Measurements from ENCODE around the gene GAS2L2.
"Not testable (repeated sequence)": the region's sequence is repeated elsewhere in the genome, so short reads cannot be mapped to it uniquely, and the experiment has no call there.

The GAS2L2 gene

DNA sequence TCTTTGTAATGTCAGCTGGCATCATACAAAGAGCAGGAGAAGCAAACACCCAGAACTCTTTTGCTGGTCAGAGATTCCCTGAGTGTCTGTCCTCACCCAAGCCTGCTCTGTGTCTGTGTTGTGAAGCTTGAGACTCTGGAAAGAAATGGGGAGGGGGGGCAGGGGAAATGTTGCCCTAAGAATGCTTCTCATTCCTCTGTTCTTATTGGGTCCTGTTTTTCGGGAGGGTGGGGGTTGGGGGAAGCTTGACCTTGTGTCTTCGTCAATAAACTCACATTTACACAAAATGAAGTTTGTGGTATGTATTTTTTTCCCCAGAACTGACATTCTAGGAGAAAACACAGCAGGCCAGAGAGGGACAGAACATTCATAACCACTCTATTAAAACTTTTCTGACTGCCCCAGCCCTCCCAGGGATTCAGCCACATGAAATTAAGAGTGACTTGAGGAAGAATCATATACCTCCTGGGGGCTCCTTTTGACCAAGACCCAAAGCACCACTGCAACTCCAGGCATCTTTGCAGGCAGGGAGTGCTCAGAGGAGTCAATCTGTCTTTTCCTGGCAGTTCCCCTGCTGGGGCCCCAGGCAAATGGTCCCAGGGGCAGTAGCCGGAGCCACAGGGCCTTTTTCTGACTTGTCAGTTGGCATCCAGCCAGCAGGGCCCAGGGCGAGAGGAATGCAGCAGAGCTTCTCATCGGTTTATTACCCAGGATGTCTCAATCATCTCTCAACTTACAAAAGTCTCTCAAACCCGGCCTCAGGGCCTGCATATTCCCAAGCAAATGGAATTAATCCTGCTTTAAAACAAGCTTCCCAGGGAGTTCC, 26.7 kb downstream of the GAS2L2 start:
- DNase-seq: no peak

DNA sequence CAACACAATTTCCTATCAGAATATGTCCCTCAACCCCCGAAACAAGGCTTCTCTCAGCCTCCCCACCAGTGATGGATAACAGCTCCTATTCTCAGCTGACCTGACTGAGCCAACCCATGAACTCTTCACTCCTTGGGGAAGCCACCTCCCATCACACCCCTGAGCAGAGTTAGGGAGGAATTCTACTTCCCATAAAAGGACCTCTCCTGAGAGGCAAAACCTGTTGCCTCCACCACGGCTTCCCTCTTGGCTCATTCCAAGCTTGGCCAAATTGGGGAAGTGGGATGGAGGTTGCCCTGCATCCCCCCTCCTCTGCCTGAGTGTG, 27.3 kb downstream of the GAS2L2 start:
- no peak for DNase-seq

DNA sequence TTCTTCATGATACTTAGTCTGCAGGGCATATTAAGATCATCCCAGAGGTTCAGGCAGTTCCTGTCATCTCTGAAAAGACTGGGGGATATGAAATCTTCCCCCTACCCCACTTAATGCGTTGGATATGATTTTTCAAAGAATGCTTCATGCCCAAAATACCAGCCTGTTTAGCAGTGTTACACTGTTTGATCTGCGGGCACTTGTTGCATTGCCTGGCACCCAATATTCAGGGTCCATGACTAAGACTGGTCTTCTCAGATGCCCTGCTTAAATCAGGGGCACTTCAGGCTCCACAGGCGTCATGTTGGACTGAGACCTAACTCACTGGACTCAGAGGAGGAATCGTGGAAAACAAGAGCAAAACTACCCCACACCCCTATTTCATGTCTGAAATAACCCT, 28.0 kb downstream of the GAS2L2 start:
- no peak for DNase-seq

DNA sequence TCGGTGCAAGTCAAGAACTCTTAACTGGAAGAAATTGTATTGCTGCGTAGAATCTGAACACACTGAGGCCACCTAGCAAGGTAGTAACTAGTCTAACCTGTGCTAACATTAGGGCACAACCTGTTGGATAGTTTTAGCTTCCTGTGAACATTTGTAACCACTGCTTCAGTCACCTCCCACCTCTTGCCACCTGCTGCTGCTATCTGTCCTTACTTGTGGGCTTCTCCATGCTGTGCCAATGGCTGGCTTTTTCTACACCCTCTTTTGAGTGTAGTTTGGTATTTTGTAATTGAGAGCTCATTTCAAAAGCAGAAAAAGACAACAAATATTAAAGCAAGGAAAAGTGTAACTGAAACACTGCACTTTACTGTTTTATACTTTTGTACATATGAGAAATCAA, 29.3 kb downstream of the GAS2L2 start:
- DNase-seq: no peak

DNA sequence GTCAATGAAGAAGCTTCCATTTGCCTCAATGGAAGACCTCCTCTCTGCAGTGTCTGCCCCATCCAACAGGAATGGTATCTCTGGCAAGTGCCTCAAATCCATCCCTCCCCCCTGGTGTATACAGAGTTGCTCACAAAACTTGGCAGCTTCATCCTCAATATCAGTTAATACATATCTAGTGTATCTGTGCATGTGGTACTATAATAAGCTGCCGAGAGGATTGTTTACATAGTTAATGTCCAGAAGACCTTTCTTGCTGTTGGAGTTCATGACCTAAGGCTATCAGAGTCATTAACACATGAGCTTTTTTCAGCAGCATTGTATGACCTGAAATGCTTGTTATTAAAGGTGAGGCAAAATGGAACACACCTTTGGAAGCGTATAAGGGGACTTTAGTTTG, 35.6 kb downstream of the GAS2L2 start:
- DNase-seq: no peak

DNA sequence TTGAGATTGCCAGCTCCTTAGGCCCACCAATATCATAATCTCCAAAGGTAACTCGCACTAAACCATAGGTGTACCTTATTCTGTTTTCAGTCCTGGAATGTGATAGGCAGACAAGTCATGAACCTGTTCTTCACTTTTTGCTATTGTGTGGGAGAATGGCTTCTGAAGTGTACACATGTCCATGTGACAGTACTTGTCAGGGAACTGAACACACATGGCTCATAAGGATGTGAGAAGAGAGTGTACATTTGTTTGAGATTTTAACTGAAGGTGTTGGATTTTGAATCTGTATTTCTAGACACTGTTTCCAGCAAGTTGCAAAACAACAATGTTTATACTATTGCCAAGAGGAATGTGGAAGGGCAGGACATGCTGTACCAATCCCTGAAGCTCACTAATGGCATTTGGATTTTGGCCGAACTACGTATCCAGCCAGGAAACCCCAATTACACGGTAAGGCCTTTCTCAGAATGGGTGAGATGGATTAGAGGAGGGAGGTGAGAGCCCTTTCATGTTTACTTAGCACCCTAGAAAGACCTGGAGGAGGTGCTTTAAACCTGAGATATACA, 36.1 kb downstream of the GAS2L2 start:
- DNase-seq: no peak

DNA sequence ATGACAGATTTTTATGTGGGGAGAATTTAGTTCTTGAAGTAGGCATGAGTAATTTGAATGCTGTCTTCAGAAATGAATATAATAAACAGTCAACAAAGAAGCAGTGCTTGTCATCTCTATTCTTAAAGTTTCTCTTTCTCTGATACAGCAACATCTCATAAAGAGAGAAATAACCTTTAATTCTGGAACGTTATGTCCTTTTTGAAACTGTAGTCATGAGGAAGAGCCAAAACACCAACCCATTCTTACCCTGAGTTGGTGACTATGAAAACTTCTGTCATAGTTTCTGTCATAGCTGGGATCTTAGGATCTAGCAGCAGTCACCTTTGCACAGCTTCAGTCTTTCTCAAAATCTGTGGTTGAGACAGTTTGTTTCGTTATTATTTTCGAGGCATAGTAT, 36.9 kb downstream of the GAS2L2 start:
- DNase-seq: no peak

DNA sequence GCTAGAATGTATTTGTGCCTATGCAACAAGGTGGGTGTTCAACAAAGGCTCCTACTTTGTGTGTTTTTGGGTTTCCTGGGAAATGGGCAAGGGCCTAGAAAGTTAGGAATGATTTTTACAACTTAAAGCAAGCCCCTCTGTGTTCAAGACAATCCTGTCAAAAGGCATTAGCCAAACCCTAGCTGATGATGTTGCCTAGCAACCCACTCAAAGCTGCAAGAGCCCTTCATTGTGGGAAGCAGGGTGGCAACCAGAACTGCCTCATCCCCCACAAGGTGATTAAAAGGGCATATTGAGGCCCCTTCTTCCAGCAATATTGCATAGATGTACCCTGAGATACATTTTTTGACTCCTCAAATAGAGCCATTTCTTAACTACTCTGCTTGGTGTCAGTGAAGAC, 37.6 kb downstream of the GAS2L2 start:
- DNase-seq: no peak

DNA sequence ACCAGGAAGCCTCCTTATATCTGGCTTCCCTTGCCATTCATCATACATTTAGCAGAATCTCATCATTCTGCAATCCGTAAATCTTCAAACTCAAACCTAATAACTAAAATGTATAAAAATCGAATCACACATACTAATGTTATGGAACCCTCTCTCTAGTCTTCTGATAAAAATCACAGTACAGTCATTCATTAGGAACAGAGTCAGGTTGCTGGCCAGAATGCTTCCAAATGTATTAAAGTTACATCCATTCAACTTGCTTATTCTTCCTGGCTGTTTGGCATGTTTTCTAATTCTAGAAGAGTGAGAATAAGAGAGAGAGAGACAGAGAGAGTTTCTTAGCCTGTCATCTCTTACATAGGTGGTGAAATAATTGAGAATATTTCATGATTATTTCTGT, 38.1 kb downstream of the GAS2L2 start:
- no peak for DNase-seq

DNA sequence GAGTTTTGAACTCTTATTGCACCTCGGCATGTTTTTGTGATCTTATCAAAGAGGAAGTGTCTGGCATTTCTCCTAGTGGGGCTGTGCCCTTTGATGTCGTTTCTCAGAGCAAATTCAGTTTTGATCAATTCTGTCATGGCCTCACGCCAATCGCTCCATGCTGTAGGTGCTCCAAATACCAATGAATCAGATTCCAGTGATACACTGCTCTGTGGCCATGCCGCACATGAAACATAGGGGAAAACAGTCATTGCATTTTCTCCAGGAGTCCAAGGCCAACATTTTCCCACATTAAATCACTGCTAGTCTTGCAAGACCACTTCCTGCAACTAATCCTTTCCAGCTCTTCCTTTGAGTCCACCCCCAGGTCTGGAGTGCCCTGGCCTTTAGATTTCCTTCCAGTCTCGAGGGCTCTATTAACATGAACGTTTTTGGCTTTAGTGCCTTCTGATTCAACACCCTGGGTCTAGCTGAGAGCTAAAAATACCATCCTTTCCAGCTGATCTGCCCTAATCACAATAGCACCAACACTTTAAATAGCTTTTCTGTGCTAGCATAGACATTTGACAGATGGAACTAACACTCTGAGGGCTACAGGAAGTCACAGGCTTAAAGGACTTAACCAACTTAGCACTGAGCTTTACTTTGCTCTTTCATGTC, 39.8 kb downstream of the GAS2L2 start:
- DNase-seq: no peak

DNA sequence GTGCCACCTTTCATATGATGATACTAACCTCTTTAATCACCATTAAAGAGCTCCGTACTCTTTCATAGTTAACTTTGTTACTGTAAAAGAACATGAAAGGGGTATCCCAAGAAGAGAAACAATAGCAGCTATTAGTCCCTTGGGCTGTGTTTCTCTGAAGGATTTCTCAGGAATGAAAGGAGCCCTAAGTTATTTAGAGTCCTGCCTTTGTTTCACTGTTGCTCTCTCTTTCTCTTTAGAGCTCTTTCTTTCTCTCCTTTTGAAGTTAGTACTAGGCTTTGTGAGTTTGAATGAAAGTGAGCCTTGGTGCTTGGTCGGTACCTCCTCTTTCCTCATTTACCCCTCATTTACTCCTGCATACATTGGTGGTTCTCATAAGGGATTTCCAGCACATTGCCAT, 42.1 kb downstream of the GAS2L2 start:
- no peak for DNase-seq

DNA sequence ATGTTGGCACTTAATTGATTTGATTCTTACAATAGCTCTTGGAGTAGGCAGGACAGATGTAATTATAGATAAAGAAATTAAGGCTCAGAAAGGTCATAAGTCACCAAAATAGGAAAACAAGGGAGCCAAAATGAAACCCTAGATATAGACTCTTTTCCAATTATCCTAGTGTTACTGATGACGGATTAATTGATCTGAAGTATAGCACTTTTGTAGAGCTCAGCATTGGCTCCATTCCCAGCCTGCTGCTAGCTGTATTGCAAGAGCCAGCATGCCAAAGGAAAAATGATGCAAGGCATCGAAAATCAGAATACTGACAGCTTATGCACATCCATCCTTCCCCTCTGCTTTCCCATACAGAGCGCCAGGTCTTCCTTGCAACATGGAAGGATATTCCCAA, 43.2 kb downstream of the GAS2L2 start:
- DNase-seq: peak; percentile 68

DNA sequence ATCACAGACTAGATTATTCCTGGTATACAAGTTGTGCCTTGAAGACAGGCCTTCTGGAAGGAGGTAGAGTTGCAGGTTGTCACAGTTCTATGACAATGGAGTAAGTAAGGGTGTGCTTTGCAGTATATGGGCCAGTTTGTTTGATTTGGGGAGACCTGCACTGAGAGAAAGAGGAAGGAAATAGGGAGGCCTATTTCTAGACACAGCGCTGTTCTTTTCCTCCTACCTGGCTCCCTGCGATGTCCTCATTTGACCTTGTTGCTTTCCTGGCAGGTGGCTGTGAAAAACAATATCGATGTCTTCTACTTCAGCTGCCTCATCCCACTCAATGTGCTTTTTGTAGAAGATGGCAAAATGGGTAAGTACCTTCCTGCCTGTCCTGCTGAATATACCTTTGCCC, 44.1 kb downstream of the GAS2L2 start:
- no peak for DNase-seq

DNA sequence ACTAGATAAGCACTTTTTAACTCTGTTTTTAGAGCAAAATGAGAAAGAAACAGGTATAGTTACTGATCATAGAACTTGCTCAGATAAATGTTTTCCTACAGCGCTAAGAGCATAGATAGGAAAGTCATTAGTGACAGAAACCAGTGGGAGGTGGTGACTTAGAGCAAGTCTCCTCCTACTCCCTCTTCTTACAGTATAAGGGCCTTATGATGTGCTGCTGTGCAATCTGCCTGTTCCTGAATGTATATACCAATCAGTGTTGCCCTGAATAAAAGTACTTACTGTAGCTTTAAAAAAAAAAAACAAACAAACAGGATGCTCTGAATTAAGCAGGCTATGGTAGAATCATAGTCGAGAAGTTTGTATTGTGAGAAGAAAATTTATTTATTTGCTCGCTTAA, 44.9 kb downstream of the GAS2L2 start:
- DNase-seq: no peak

DNA sequence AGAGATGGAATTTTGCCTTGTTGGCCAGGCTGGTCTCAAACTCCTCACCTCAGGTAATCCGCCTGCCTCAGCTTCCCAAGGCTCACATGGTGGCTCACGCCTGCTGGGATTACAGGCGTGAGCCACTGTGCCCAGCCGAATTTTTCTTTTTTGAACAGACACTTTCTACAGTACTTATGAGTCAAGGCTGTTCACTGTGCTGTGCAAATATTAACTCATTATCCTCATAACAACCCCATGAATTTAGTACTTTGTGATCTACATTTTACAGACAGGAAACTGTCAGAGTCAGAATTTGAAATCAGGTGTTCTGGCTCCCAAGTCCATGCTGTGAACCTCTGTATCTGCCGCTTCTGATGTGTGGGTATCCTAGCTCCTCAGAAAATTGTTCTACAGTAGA, 47.3 kb downstream of the GAS2L2 start:
- DNase-seq: no peak

DNA sequence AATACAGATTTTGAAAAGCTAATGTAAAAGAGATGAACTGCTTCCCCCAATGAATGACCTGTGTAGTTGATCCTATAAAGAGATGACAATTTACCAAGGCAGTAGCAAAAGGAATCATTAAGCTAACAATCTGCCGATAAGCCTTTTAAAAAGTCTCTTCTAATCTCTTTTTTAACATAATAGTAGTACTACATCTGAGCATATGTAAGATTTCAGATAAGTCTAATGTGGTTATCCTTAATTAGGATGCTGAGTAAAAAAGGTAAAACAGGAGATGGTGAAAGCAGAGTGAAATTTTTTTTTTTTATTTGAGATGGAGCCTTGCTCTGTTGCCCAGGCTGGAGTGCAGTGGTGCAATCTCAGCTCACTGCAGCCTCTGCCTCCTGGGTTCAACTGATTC, 47.8 kb downstream of the GAS2L2 start:
- no peak for DNase-seq

DNA sequence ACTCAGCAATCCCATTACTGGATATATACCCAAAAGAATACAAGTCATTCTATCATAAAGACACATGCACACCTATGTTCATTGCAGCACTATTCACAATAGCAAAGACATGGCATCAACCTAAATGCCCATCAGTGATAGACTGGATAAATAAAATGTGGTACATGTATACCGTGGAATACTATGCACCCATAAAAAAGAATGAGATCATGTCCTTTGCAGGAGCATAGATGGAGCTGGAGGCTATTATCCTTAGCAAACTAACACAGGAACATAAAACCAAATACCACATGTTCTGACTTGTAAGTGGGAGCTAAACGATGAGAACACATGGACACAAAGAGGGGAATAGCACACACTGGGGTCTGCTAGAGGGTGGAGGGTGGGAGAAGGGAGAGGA, 49.7 kb downstream of the GAS2L2 start:
- not testable (repeated sequence) for DNase-seq

DNA sequence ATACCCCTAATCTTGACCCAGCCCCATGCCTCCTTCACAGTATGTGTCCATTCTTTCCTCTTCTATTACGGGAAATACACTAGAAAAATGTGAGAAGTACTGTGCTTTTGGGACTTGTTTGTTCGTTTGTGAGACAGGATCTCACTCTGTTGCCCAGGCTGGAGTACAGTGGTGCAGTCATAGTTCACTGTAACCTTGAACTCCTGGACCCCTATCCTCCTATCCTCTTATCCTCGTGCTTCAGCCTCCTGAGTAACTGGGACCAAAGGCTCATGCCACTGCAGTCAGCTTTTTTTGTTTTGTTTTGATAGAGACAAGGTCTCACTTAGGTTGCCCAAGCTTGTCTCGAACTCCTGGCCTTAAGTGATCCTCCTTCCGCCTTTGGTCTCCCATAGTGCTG, 51.5 kb downstream of the GAS2L2 start:
- DNase-seq: no peak

DNA sequence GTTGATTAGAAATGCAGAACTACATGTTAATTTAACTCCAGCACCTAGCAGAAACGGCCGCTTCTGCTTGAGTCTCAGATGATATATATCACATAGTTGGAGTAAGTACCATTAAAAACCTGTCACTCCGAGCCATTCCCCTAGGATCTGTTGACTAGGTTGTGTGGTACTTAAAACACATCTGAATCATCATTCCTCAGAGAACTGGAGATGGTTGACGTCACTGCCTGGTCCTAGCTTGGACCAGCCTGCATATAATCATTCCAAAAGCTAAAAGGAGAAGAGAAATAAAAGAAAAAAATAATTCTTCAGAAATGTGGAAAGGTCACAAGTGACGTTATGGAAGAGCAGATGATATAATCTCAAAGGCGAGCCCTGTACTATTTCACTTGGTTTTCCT, 52.9 kb downstream of the GAS2L2 start:
- no peak for DNase-seq

DNA sequence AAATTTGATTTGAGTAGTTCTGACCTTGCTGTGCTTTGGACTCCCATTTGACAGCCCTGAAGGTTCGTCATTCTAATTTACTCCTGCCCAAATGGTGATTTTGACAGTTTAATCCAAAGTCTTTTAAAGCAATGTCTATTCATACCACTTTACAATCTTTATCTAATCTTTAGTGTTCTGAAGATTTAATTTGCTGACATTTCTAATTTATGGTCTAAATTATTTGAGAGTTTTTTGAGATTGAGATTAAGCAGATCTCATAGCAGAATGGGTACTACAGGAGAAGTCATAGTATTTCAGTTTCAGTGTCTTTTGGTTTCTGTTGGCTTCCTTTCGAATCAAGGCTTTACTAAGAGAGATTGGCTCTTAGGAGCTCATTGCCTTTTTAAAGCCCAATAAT, 54.2 kb downstream of the GAS2L2 start:
- DNase-seq: no peak

DNA sequence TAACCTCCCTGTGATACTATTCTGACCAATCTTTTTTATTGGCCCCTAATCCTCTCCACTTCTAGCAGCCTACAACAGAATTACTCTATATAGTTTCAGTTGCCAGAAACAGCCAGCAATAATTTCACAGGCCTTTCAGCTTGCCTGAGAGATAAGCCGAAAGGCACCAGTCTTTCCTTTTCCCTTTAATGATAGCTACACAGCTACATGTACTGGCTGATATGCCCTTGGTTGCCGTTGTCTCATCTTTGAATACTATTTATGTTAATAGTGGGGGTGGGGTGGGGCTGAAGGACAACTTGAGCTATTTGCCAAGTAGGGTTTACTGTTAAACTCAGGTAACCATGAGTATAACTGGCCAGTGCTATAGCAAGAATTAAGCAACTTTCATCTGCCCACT, 57.4 kb downstream of the GAS2L2 start:
- no peak for DNase-seq

DNA sequence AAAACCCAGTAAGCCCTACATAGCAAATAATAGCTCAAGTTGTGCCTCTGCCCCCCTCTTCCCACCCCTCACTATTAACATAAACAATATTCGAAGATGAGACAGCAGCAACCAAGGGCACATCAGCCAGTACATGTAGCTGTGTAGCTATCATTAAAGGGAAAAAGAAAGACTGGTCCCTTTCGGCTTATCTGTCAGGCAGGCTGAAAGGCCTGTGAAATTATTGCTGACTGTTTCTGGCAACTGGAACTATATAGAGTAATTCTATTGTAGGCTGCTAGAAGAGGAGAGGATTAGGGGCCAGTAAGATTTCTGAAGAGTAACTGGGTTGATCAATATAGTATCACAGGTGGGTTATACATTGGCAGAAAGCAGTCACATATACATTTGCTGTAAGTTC, 58.1 kb downstream of the GAS2L2 start:
- no peak for DNase-seq
